ENCODE measurements around the gene PCGF3.

Gene PCGF3

GRCh38 chr4:705278-706082, at the start of gene PCGF3:
Gene PCGF3, plus strand, starts transcription at chr4:705832. Its CDS starts 27,849 bp downstream, at chr4:733681.
- Mint-ChIP-seq H3K4me1 (peaks cover 32% of the 10 kb centered on the region), H3K4me3 (peak within 1 kb of the TSS; percentile 77), H3K9me3 (no peaks in the 10 kb centered on the region), H3K27ac (peak within 1 kb of the TSS; percentile 85), H3K36me3 (peaks cover 7% of the 10 kb centered on the region)
- ATAC-seq (peak; percentile 96), DNase-seq (ENCODE audit: low spot score in 2 of 2) (peak; percentile 93 to 98)

- DNase-seq (ENCODE audit: low spot score in 2 of 2) (no peak), ATAC-seq (no peak)
- Mint-ChIP-seq H3K4me1 (peaks cover 8% of the 10 kb centered on the region), H3K36me3 (no peaks in the 10 kb centered on the region), H3K27ac (no peak overlapping the region), H3K9me3 (no peaks in the 10 kb centered on the region), H3K4me3 (no peak overlapping the region)
Observed at GRCh38 chr4:656436-657337, 48.9 kb upstream of the PCGF3 start.

DNA sequence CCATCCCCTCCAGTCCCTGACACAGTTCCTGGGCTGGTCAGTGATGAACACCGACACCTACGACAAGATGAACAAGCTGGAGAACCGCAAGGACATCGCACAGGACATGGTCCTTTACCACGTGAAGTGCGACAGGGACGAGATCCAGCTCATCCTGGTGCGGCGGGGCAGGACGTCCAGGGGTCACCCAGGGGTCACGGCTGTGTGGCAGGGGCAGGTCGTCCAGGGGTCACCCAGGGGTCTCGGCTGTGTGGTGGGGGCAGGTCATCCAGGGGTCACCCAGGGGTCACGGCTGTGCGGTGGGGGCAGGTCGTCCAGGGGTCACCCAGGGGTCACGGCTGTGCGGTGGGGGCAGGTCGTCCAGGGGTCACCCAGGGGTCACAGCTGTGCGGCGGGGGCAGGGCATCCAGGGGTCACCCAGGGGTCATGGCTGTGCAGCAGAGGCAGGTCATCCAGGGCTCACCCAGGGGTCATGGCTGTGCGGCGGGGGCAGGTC, 48.2 kb upstream of the PCGF3 start:
- H3K4me3 Mint-ChIP-seq, result no peak overlapping the region
- no peak overlapping the region for H3K27ac Mint-ChIP-seq
- no peak for DNase-seq (ENCODE audit: low spot score in 2 of 2)
- H3K4me1 Mint-ChIP-seq, result peaks cover 8% of the 10 kb centered on the region
- no peaks in the 10 kb centered on the region for H3K9me3 Mint-ChIP-seq
- no peak for ATAC-seq
- no peaks in the 10 kb centered on the region for H3K36me3 Mint-ChIP-seq

GRCh38 chr4:657834-658667, 47.6 kb upstream of the PCGF3 start:
- no peaks in the 10 kb centered on the region for H3K36me3 Mint-ChIP-seq
- H3K4me3 Mint-ChIP-seq, result no peak overlapping the region
- no peaks in the 10 kb centered on the region for H3K9me3 Mint-ChIP-seq
- no peak for ATAC-seq
- no peak for DNase-seq (ENCODE audit: low spot score in 2 of 2)
- no peak overlapping the region for H3K27ac Mint-ChIP-seq
- H3K4me1 Mint-ChIP-seq, result peaks cover 8% of the 10 kb centered on the region

GRCh38 chr4:658681-659667, 46.7 kb upstream of the PCGF3 start:
- Mint-ChIP-seq H3K36me3 (no peaks in the 10 kb centered on the region), H3K27ac (no peak overlapping the region), H3K4me1 (peaks cover 8% of the 10 kb centered on the region), H3K4me3 (no peak overlapping the region), H3K9me3 (no peaks in the 10 kb centered on the region)
- DNase-seq (ENCODE audit: low spot score in 2 of 2), result no peak
- no peak for ATAC-seq

- ATAC-seq, result no peak
Observed at GRCh38 chr4:659851-660250, 45.8 kb upstream of the PCGF3 start.

GRCh38 chr4:660401-660800, 45.2 kb upstream of the PCGF3 start:
- H3K9me3 Mint-ChIP-seq, result no peaks in the 10 kb centered on the region
- ATAC-seq, result no peak
- H3K27ac Mint-ChIP-seq, result no peak overlapping the region
- peaks cover 20% of the 10 kb centered on the region for H3K4me1 Mint-ChIP-seq
- DNase-seq (ENCODE audit: low spot score in 2 of 2), result no peak
- no peaks in the 10 kb centered on the region for H3K36me3 Mint-ChIP-seq
- no peak overlapping the region for H3K4me3 Mint-ChIP-seq

More at GRCh38 chr4:659851-660250, 45.8 kb upstream of the PCGF3 start:
- no peak overlapping the region for H3K27ac Mint-ChIP-seq
- H3K4me3 Mint-ChIP-seq, result no peak overlapping the region
- no peaks in the 10 kb centered on the region for H3K36me3 Mint-ChIP-seq
- H3K4me1 Mint-ChIP-seq, result peaks cover 16% of the 10 kb centered on the region
- DNase-seq (ENCODE audit: low spot score in 2 of 2), result no peak
- no peaks in the 10 kb centered on the region for H3K9me3 Mint-ChIP-seq

DNA sequence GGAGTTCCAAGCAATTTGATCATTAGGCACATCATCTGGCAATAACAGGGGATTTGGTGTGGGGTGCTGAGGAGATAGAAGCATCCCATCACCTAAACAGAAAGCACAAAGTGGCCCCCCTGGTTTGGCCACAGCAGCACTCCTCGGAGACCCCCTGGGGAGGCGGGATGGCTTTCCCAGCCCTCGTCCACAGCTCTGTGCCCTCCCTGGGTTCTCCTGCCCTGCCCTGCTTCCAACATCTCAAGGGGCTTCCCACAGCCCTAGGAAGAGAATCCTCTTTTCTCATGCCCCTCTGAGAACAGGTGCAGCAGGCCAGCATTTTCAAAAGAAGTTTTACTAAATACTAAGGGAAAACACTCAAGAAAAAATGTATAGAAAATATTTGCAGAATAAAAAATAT, 44.4 kb upstream of the PCGF3 start:
- DNase-seq (ENCODE audit: low spot score in 2 of 2), result no peak
- Mint-ChIP-seq H3K36me3 (no peaks in the 10 kb centered on the region), H3K4me3 (no peak overlapping the region), H3K4me1 (peaks cover 22% of the 10 kb centered on the region), H3K9me3 (no peaks in the 10 kb centered on the region), H3K27ac (peak overlapping the region; percentile 63)
- ATAC-seq, result no peak

- no peak for DNase-seq (ENCODE audit: low spot score in 2 of 2)
- ATAC-seq, result no peak
- H3K4me1 Mint-ChIP-seq, result peaks cover 22% of the 10 kb centered on the region
- H3K9me3 Mint-ChIP-seq, result no peaks in the 10 kb centered on the region
- H3K27ac Mint-ChIP-seq, result peak overlapping the region; percentile 89
- peak overlapping the region; percentile 76 for H3K4me3 Mint-ChIP-seq
- no peaks in the 10 kb centered on the region for H3K36me3 Mint-ChIP-seq
Observed at GRCh38 chr4:661881-662761, 43.5 kb upstream of the PCGF3 start.

- peaks cover 22% of the 10 kb centered on the region for H3K4me1 Mint-ChIP-seq
- no peaks in the 10 kb centered on the region for H3K36me3 Mint-ChIP-seq
- DNase-seq (ENCODE audit: low spot score in 2 of 2), result no peak
- no peaks in the 10 kb centered on the region for H3K9me3 Mint-ChIP-seq
- ATAC-seq, result no peak
- H3K27ac Mint-ChIP-seq, result peak overlapping the region; percentile 89
- peak overlapping the region; percentile 76 for H3K4me3 Mint-ChIP-seq
Observed at GRCh38 chr4:663046-663437, 42.6 kb upstream of the PCGF3 start.

DNA sequence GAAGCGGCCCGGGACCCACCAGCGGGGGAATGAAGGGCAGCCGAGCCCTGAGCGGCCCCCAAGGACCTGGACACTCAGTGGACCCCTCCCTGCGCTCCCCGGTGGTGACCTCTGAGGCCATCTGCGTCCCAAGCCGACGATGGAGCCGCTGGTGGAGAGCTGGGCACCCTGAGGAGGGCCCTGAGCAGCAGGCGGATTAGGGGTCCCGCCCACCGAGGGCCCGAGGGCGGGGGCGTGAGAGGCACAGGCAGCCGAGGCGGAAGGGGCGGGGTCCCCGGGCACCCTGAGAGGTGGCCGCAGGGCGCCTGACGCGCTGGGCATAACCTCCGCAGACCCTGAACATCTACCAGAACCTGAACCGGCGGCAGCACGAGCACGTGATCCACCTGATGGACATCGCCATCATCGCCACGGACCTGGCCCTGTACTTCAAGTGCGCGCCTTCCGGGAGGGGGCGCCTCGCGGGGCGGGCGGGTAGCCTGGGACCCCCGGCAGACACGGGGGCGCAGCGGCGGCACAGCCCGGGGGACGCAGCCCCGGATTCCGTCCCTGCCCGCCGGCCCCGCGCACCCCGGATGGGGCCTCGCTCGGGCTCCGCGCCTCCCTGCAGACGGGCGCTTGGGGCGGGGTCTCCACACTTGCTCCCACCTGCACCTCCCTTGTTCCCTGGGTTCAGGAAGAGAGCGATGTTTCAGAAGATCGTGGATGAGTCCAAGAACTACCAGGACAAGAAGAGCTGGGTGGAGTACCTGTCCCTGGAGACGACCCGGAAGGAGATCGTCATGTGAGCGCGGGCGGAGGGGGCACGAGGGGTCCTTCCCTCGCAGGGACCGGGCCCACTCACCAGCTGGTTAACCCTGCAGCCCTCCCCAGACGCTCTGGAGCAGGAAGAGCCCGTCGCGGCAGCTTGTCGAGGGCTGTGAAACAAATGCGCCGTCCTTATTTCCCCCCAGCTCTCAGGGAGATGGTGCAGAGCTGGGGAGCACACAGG, 41.9 kb upstream of the PCGF3 start:
- no peaks in the 10 kb centered on the region for H3K9me3 Mint-ChIP-seq
- H3K4me3 Mint-ChIP-seq, result peak overlapping the region; percentile 76
- peak; percentile 84 for ATAC-seq
- H3K4me1 Mint-ChIP-seq, result peaks cover 22% of the 10 kb centered on the region
- peak; percentile 61 to 83 for DNase-seq (ENCODE audit: low spot score in 2 of 2)
- H3K27ac Mint-ChIP-seq, result peak overlapping the region; percentile 89
- no peaks in the 10 kb centered on the region for H3K36me3 Mint-ChIP-seq

GRCh38 chr4:664713-665231, 40.9 kb upstream of the PCGF3 start:
- H3K36me3 Mint-ChIP-seq, result no peaks in the 10 kb centered on the region
- DNase-seq (ENCODE audit: low spot score in 2 of 2) (no peak), ATAC-seq (no peak)
- peak overlapping the region; percentile 76 for H3K4me3 Mint-ChIP-seq
- no peaks in the 10 kb centered on the region for H3K9me3 Mint-ChIP-seq
- H3K4me1 Mint-ChIP-seq, result peaks cover 14% of the 10 kb centered on the region
- peak overlapping the region; percentile 89 for H3K27ac Mint-ChIP-seq

Data from stimulated activated effector memory CD8-positive, alpha-beta T cell treated with anti-CD3 and anti-CD28 coated beads, Interleukin-12 subunit alpha, Interleukin-12 subunit beta, amount 100 ng/mL, for 72 hours (primary cell).